ENCODE measurements around the gene DAAM2.
A peak's percentile ranks its signal among the peaks of the same experiment; 100 is the strongest.

The DAAM2 gene

DNA sequence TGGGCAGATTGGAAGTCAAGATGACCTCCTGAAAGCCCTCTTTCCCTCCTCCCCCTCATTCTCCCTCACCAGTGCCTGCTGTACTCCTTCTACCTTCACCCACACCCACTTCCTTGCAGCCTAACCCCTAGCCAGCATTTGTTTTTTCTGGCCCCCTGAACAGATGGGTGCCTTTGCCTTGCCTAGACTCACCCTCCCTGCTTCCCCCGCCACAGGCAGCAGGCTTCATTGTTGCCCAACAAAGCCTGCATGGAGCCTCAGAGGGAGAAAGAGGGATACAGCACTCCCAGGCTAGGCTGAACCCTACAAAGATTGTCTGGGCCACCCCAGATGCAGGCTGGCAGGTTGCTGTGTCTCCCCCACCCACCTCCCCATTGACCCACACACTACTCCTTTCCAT lies 139.4 kb downstream of the DAAM2 start:
- no peak for DNase-seq (ENCODE audit: low read depth)

DNA sequence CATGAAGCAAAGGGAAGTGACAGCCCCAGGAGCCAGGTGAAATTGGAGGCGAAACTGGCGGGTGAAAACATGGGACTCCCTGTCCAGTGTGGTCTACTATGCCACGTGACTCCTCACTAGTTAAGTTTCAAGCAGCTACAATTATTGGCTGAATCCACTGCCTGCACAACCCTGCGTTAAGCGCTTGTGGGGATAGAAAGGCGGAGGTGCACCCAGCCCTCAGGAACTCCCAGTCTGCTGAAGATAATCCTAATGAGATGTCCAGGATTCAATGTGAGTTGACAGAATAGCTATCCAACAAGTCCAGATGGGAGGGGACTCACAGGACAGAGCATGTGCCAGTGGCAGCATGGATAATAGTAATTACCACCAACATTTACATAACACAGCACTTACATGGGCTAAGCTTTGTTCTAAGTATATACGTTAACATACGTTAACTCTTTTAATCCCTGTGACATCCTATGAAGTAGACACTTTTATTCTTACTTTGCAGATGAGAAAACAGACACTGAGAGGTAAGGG lies 140.3 kb downstream of the DAAM2 start:
- DNase-seq (ENCODE audit: low read depth), result no peak

GRCh38 chr6:39933669-39934130 lies 141.5 kb downstream of the DAAM2 start:
- DNase-seq (ENCODE audit: low read depth), result no peak

DNA sequence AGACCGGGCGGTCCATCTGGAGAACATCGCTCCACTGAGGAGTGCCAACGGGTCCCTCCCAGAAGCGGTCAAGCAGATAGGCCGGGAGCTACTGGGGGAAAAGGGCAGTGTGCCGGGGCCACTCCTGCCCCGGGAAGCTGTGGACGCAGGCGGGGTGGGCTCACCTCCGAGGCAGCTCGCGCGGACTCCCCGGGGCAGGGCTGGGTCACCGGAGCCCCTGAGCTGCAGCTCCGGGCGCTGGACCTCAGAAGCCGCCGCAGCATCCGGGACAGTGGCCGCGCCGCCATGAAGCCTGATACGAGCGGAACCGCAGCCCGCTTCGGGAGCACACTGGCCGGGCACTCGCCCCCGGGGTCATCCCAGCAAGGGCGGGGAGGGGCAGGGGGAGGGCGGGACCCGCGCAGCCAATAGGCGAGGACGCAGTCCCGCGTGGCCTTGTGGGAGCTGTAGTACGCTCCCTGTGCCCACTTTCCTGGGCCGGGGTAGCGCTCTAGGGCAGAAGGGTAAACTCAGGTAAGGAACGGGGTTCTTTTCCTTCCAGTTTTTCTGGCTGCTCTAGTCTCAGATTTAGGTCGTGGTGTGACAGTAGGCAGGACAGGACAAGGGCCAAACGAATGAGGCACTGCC lies 142.1 kb downstream of the DAAM2 start, which contains the start of gene MOCS1:
Gene MOCS1 (minus strand): TSS at position 332 of the 627 bp plus-strand sequence. CDS start 45 bp downstream, at position 287.
- DNase-seq (ENCODE audit: low read depth), result peak; percentile 19

- no peak for DNase-seq (ENCODE audit: low read depth)
Measured at GRCh38 chr6:39935241-39935640, 143.1 kb downstream of the DAAM2 start.

DNA sequence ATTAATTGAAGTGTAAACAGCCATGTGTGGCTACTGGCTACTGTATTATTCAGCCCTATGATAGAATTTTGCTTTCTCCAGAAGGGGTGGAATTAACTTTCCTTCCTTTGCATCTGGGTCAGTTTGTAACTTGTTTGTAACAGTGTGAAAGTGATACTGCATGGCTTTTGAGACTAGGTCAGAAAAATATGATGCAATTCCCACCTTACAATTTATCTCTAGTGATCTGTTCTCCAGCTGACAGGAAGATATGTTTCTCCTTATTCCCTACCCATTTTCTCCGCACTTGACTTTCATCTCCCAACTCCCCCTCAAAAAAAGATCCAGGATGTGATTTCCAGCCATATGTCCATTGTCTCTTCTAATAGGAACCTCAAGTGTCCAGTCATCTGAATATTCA lies 144.7 kb downstream of the DAAM2 start:
- no peak for DNase-seq (ENCODE audit: low read depth)

GRCh38 chr6:39937686-39938333 lies 145.6 kb downstream of the DAAM2 start:
- DNase-seq (ENCODE audit: low read depth), result no peak

- no peak for DNase-seq (ENCODE audit: low read depth)
Measured at GRCh38 chr6:39938773-39939654, 146.8 kb downstream of the DAAM2 start.

DNA sequence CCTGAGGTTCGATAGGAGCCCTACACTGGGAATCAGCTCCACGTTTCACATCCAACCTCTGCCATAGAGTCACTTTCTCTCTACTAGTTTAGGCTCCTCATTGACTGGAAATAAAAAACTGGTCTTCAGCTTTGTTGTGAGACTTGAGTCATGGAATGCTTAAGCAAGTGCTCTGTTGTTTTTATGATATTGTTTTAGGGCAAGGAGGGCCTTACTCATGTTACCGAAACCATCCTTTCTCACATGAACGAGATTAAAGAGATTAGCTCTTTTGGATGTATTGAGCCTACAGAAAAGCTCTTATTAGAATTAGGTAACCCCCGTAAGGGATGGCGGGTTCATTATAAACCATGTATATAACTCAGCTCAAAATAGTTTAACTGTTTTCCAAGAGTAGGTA lies 149.0 kb downstream of the DAAM2 start:
- no peak for DNase-seq (ENCODE audit: low read depth)

- DNase-seq (ENCODE audit: low read depth), result no peak
Measured at GRCh38 chr6:39941820-39942219, 149.6 kb downstream of the DAAM2 start.

GRCh38 chr6:39942903-39943580 lies 150.9 kb downstream of the DAAM2 start:
- DNase-seq (ENCODE audit: low read depth), result no peak

DNA sequence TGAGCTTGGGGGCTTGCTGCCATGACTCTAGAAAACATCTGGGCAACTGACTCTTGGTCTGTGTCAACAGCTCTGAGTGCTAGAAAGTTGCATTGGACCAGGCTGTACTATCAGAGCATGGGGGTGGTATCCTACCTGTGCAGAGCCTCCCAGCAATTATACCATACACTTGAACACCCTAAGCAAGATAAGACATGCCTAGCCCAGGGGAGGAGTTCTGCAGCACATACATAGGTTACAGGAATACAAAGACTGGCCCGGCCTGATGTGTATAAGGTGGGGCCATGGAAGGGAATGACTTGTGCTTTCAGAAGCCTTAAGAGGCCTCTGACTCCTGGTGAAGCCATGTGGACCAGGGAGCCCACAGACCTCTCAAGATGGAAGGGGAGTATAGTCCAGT lies 153.4 kb downstream of the DAAM2 start:
- DNase-seq (ENCODE audit: low read depth), result no peak

DNA sequence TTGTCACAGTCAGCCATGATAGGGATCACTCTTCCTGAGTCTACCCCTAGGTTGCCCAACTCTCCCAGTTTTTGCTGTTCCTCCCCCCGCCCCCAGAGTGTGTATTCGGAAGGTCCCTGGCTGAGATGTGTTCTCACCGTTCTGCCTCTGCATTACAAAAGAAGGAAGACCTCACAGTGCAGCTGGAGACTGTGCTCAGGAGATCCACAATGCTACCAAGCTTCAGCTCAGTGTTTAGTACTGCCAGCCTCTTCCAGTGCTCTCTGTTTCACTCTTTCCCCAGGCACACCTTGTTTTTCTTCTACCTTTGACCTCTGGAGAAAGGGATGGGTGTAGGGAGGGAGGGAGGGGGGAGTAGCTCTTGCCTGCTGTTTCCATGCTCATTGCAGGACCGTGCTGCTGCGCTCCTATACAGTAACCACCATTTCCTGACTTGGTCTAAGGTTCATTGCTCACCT lies 155.5 kb downstream of the DAAM2 start:
- DNase-seq (ENCODE audit: low read depth), result no peak

DNA sequence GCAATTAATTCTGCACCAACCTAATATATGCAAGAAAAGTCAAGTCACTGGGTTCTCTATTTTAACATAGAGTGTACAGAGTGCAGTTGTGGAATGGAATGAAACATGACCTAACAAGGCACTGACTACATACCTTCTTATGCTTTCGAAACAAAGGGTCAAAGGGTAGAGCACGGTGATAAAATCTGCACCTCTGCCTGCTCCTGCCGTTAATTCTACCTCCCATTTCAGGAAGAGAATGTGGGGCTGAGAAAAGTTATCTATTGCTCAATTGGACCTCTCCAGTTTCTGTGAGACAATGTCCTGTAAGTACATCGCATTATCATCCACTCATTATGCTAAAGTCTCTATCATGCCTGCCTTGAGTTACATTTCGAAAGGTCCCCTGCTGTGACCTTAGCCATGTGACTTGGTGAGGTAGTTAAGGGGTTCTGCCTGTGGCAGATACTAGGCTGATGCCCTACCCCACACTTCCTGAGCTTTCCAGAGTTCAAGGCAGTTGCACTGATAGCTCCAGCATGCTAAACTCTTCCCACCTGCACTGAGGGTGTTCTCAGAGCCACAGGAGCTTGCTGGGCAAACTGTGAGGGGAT lies 156.1 kb downstream of the DAAM2 start:
- DNase-seq (ENCODE audit: low read depth), result no peak

- DNase-seq (ENCODE audit: low read depth), result no peak
Measured at GRCh38 chr6:39950125-39950720, 158.0 kb downstream of the DAAM2 start.

GRCh38 chr6:39951191-39951590 lies 159.0 kb downstream of the DAAM2 start:
- no peak for DNase-seq (ENCODE audit: low read depth)

GRCh38 chr6:39951716-39952115 lies 159.5 kb downstream of the DAAM2 start:
- DNase-seq (ENCODE audit: low read depth), result no peak

GRCh38 chr6:39952167-39952566 lies 160.0 kb downstream of the DAAM2 start:
- no peak for DNase-seq (ENCODE audit: low read depth)

DNA sequence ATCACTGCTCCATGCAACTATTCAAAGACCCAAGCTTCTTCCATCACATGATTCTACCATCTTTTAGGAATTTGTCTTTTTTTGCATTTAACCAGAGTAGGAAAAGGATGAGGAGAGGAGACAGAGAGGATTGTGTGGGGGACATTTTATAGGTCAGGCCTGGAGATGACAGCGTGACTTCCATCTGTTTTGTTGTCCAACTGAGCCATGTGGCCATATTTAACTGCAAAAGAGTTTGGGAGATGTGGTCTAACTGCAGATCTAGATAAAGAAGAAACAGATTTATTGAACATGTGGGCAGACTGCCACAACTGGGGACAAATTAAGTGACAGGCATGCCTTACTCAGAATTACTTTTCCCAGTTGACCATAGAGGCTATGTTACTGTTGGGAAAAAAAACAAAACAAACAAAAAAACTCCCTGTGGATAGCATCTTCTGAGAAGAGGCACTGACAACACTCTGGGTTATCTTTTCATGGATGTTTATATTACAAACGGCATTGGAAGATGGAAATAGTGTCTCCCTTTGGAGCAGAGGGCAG lies 161.0 kb downstream of the DAAM2 start:
- DNase-seq (ENCODE audit: low read depth), result no peak
